Cardiac fibroblast (primary cell): ENCODE measurements around the gene PPCDC.
"Not testable (repeated sequence)": the region's sequence is repeated elsewhere in the genome, so short reads cannot be mapped to it uniquely, and the experiment has no call there.

Source experiments
- DNase-seq, 2 donors: peaks; one replicate each; pipeline versions ENCODE4 v3.0.0 to v3.0.0-alpha.2; 2010; ENCODE audit warnings: low read depth in 2 of 2
- H3K4me3 ChIP-seq, 2 donors: replicated peaks in 1 of 2; 1 replicate in 1 of 2; 2 replicates in 1 of 2; pipeline ENCODE4 v1.5.1; 2011; ENCODE audit warnings: low read depth in 2 of 2, low read length in 2 of 2, mild to moderate bottlenecking in 2 of 2, moderate library complexity in 1 of 2
- TF ChIP-seq, protein P1 (sequence below): IDR thresholded peaks from one replicate; pipeline ENCODE4 v1.5.1; 2011; ENCODE audit warnings: low read depth, mild to moderate bottlenecking, low read length, inconsistent platforms

PPCDC gene

GRCh38 chr15:75082689-75083088 is 59.3 kb downstream of the PPCDC start:
- DNase-seq, result no peak
- H3K4me3 ChIP-seq, result no peak overlapping the region
- TF ChIP-seq, protein P1, sequence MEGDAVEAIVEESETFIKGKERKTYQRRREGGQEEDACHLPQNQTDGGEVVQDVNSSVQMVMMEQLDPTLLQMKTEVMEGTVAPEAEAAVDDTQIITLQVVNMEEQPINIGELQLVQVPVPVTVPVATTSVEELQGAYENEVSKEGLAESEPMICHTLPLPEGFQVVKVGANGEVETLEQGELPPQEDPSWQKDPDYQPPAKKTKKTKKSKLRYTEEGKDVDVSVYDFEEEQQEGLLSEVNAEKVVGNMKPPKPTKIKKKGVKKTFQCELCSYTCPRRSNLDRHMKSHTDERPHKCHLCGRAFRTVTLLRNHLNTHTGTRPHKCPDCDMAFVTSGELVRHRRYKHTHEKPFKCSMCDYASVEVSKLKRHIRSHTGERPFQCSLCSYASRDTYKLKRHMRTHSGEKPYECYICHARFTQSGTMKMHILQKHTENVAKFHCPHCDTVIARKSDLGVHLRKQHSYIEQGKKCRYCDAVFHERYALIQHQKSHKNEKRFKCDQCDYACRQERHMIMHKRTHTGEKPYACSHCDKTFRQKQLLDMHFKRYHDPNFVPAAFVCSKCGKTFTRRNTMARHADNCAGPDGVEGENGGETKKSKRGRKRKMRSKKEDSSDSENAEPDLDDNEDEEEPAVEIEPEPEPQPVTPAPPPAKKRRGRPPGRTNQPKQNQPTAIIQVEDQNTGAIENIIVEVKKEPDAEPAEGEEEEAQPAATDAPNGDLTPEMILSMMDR, result no peak

- H3K4me3 ChIP-seq, DNase-seq: not testable (repeated sequence)
Measured at GRCh38 chr15:75085708-75086107, 62.3 kb downstream of the PPCDC start.

DNA sequence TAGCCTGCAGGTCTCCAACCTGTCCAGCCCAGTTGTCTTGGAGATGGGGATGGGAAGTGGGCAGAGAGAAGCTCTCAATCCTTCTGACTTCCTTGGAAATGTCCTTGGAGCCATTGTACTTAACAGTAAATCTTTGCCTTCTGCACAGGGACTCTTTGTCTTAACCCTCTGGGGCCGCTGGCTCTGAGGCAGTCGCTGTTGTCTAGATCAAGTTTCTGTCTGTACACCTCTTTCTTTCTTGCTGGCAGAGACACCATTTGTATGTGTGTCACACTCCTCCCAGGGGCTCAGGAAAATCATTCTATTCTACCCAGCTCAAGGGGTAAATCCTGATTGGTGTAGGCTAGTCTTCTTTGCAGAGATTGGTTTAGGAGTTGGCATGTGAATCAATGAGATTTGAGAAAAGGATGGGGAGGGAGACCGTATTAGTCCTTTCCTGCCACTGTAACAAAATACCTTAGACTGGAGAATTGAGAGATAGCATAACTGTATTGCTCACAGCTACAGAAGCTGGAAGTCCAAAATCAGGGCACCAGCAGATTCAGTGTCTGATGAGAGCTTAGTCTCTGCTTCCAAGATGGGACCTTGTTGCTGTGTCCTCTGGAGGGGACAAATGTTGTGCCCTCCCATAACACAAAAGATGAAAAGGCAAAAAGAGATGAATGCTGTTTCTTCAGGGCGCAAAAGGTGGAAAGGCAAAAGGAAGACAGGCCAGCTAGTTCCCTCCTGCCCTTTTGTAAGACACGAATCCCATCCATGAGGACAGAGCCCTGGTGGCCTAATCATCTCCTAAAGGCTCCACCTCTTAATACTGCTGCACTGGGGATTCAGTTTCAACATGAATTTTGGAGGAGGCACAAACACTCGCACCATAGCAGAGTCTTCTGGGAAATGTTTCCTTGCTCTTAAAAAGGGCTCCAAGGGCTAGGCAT is 66.3 kb downstream of the PPCDC start:
- TF ChIP-seq, protein P1, result no peak
- no peak overlapping the region for H3K4me3 ChIP-seq
- no peak for DNase-seq

DNA sequence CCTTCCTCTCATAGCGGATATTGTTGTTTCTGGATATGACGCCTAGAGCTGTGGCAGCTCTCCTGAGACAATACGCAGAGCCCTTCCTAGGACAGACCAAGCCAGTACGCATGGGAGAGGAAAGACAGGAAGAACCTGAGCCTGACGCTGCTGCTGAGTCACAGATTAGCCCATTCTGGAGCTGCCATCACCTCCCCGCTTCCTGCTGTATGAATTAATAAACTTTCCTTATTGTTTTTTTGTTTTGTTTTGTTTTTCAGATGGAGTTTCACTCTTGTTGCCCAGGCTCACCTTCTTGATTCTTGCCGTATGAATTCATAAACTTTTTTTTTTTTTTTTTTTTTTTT is 67.0 kb downstream of the PPCDC start:
- peak; percentile 88 to 95 for DNase-seq
- TF ChIP-seq, protein P1, result no peak
- no peak overlapping the region for H3K4me3 ChIP-seq

- no peak overlapping the region for H3K4me3 ChIP-seq
- DNase-seq, result peak in 1 of 2 donors; percentile 43
- TF ChIP-seq, protein P1, result no peak
Measured at GRCh38 chr15:75091814-75092213, 68.4 kb downstream of the PPCDC start.

GRCh38 chr15:75094961-75095478 is 71.6 kb downstream of the PPCDC start:
- DNase-seq, H3K4me3 ChIP-seq: not testable (repeated sequence)

DNA sequence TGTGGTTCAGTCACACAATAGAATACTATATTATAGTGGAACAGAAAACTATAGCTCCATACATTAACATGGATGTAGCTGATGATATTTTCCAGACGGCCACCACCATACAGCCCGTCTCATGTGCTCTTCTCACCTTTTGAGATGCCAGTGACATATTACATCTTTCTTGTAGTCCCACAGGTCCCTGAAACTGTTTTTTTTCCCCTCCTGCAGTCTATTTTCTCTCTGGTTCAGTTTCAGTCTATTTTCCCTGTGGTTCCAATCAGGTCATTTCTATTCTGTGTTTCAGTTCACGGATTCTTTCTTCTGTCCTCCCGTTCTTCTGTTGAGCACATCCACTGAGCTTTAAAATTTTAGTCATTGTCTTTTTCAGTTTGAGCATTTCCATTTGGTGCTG is 72.2 kb downstream of the PPCDC start:
- DNase-seq, result no peak
- TF ChIP-seq, protein P1, result no peak
- H3K4me3 ChIP-seq, result no peak overlapping the region

DNA sequence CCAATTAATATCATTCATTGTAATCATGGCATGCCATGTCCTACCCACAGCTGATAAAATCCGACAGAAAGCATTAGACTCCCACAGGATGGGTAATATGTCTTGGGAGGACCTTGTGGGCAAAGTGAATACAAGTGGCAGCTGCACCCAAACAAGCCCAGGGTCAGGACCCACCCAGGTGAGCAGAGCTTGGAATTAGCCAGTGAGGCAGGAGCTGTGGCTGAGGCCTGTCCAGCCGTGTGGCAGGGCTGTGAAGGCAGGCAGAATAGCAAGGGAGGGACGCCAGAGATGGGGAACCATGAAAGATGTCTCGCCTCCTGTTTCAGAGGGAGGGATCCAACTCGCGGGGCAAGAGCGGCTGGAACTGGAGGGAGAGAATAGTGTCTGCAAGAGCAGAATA is 74.5 kb downstream of the PPCDC start:
- H3K4me3 ChIP-seq, result no peak overlapping the region
- TF ChIP-seq, protein P1, result no peak
- no peak for DNase-seq
